GM13977 (cell line): ENCODE results near the gene ZNF668.

Experiments
- DNase-seq: peaks from one replicate; pipeline ENCODE4 v3.0.0; 2012; ENCODE audit warnings: low spot score
- in situ Hi-C: fragments of 300-500 bp; cut with MboI; formaldehyde crosslinking; loops from one replicate; pipeline ENCODE4 v1.12.0; 2022; ENCODE audit warnings: low sequenced_read_pairs, low pct_unique_long_range_greater_than_20kb, mixed read lengths, inconsistent platforms; ENCODE audit not compliant: unreplicated experiment
- TF ChIP-seq, protein P1 (sequence below): IDR thresholded peaks from 2 replicates; pipeline ENCODE4 v1.5.1; 2012; ENCODE audit warnings: mild to moderate bottlenecking, control low read depth; ENCODE audit not compliant: insufficient read depth; ENCODE audit errors: extremely low read depth, missing control alignments

The ZNF668 gene

DNA sequence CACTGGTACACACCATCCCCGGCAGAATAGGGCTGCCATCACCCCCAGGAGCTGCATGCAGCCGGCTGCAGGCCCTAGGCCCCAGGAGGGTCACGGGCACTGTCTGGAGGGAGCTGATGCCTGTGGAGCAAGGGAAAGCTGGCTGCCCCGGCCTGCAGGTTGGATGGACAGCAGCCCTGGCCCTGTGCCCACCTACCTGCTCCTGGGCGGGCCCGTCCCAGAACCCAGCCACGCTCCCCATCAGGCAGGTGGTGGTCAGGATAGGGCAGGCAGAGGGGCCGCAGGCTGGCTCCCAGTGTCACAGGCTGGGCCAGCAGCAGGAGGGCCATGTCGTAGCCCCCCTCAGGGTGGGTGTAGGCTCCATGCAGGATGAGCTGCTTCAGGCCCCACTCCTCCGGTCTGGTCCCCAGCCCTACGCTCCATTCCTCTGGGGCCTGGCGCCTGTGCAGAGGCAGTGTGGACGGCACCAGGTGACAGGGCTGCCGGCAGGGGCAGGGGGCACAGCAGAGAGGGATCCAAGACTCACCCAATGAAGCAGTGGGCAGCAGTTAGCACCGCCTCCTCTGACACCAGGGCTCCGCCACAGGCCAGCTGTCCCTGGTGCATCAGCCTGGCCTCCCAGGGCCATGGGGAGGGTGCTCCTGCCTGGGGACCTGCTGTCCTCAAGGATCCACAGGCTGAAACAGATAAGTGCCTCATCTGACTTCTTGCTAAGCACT lies 10.7 kb upstream of the ZNF668 start:
- TF ChIP-seq, protein P1, sequence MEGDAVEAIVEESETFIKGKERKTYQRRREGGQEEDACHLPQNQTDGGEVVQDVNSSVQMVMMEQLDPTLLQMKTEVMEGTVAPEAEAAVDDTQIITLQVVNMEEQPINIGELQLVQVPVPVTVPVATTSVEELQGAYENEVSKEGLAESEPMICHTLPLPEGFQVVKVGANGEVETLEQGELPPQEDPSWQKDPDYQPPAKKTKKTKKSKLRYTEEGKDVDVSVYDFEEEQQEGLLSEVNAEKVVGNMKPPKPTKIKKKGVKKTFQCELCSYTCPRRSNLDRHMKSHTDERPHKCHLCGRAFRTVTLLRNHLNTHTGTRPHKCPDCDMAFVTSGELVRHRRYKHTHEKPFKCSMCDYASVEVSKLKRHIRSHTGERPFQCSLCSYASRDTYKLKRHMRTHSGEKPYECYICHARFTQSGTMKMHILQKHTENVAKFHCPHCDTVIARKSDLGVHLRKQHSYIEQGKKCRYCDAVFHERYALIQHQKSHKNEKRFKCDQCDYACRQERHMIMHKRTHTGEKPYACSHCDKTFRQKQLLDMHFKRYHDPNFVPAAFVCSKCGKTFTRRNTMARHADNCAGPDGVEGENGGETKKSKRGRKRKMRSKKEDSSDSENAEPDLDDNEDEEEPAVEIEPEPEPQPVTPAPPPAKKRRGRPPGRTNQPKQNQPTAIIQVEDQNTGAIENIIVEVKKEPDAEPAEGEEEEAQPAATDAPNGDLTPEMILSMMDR, result no peak
- in situ Hi-C loops, result no loop called here
- no peak for DNase-seq

DNA sequence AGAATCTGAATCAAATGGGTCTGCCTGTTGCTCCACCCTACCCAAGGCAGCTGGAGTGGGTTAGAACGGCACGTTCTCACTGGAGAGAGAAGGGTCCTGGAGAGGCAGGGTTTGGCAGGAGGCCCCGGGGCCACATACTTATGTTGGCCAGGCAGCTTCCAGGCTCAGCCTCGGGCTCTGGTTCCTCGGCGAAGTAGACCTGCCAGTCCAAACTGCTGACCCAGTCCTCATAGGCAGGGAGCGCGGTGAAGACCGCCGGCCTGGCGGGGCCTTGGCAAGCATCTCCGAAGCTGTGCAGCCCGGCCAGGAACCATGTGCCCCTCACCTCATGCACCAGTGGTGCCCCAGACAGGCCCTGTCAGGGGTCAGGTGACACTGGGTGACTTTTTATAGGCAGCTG lies 9.9 kb upstream of the ZNF668 start:
- TF ChIP-seq, protein P1, result no peak
- in situ Hi-C loops, result no loop called here

DNA sequence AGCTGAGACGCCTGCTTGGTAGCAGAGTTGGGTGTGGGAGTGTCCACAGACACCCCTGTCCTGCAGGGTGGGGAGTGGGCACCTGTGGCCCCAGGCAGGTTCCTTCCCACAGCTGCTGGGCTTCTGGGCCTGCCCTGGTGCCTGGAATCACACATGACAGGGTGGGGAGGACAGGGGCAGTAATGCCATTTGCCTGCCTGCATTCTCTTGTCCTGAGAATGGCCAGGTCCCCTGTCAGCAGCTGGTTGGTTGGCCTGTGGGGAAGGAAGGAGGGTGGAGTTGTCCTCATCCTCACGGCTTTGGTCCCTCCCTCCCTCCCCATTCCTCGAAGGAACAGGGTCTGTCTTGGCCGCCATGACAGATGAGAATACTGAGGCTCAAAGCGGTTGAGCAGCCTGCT lies 9.5 kb upstream of the ZNF668 start:
- DNase-seq, result no peak
- in situ Hi-C loops, result no loop called here
- TF ChIP-seq, protein P1, result no peak

More for the DNA sequence above, 9.9 kb upstream of the ZNF668 start:
- no peak for DNase-seq

DNA sequence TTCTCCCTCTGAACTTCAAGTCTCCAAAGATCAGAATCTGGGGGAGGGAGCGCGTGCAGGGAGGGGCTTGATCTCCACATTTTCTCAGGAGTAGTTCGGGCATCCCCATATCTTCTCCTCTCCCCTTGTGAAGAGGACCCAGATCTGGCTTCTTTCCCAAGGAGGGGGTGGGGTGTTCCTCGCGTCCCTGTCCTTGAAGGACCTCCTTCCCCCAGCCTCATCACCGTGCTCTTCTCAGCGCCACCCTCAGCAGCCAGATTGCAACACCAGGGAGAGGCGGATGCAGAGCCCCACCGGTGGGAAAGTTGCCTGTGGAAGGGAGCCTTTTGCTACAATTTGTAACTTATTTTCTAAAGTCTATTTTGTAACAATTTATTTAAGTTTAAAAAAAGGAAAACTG lies 9.0 kb upstream of the ZNF668 start:
- no peak for DNase-seq
- in situ Hi-C loops, result no loop called here

DNA sequence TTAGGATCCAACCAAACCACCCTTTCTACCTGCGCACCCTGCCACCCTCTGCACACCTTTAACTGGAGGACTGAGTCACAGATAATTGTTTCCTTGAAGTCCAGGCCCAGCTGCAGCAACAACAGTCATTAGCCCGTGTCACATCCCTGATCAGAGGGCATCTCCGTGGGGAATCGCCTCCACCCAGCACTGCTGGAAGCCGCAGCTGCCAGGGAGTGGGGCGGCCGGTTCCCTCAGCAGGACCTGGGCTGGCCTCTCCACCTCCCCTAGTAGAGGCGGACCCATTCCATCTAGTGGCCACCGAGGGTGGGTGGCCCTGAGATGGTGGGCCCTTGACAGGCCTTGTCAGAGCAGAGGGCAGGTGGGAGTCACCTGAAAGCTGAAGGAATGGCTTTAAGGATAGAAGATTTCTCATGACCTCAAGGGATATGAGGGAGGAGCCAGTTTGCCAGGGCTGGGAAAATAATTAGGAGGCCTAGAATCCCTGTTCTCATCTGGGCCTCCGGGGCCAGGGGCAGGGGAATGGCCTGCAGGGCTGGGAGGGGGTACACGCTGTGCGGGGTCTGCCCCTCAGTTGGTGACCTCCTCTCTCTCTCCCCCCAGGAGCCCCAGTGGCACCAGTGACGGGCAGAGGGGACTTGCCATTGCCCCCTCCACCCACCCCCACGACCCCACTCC lies 8.5 kb upstream of the ZNF668 start:
- DNase-seq, result no peak
- TF ChIP-seq, protein P1, result no peak
- in situ Hi-C loops, result no loop called here

More for the DNA sequence above, 9.0 kb upstream of the ZNF668 start:
- TF ChIP-seq, protein P1, result no peak

DNA sequence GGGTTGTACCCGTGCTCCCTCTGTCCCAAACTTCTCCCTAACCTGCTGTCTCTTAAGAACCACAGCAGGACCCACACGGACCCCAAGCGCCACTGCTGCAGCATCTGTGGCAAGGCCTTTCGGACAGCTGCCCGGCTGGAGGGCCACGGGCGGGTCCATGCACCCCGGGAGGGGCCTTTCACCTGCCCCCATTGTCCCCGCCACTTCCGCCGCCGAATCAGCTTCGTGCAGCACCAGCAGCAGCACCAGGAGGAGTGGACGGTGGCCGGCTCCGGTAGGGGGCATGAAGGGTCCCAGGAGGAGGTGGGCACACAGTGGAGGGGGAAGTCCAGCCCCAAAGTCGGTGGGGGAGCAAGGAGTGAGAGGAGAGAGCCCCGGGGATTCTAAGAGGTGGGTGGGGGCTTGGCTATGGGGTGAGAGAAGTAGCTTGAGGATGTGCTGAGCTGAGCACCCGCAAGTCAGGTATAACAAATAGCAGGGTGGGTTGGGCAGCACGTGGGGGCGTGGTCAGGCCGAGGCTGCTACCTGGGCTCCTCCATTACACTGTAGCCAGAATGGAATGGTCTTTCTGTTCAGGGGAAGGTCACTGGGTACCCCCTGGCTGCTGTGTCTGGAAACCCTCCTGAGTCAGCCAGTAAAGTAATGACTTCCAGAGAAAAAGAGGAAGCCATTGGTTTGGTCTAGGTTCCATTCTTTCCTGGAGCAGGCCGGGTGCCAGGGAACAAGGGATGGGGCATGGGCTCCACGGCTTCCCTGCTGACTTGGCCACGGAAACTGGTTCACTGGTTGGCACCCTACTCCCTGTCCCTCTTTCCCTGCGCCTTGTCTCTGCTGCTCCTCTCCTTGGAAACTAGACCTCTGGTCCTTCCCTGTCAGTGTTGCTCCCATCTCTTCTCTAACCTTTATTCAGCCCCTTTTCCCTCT lies 7.7 kb upstream of the ZNF668 start:
- TF ChIP-seq, protein P1, result no peak
- in situ Hi-C loops, result no loop called here
- DNase-seq, result no peak
